ENCODE measurements around the gene SAGE1.
"Not testable (repeated sequence)": the region's sequence is repeated elsewhere in the genome, so short reads cannot be mapped to it uniquely, and the experiment has no call there.

Gene SAGE1

DNA sequence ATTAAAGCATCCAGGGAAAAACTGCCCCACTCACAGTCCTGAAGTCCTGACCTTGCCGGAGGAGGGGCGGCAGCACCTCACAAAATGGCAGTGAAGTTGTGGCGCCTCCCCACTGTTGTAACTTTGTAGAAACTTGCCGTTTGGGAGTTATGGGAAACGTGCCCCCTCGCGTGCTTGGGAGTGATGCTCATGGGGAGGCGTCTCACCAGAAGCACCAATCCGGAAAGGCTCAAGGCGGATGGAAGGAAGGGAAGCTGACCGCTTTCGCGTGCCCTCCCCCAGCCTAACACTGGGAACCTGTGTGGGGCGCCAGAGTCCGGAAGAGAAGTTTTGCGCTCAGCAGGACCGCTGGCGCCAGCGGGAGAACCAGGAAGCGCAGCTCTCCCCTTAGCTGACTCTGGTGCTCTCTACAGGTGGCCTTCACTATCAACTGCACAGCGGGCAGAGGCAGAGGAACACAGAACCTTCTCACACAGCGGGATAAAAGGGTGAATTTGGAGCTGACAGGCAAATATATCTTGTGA is at the start of gene SAGE1, which contains the start of gene CT45A10:
Gene SAGE1 (plus strand): TSS at position 423 of the 524 bp plus-strand sequence. CDS start 2,527 bp downstream, outside the sequence.
Gene CT45A10 (minus strand): TSS at position 151 of the 524 bp plus-strand sequence. CDS start 8,100 bp downstream, outside the sequence.
- Histone ChIP-seq H4K20me1 (no peaks in the 10 kb centered on the region), H3K4me3 (no peak within 1 kb of the TSS), H3K27ac (no peak within 1 kb of the TSS), H3K36me3 (no peaks in the 10 kb centered on the region), H3K4me1 (no peaks in the 10 kb centered on the region), H3K9ac (no peak within 1 kb of the TSS), H3K27me3 (peaks cover 44% of the 10 kb centered on the region), H3K9me3 (no peaks in the 10 kb centered on the region), H3K4me2 (no peak within 1 kb of the TSS)
- TF ChIP-seq Cebpa-rat (IDR thresholded peaks at IDR 0.05): no peak

GRCh38 chrX:135854438-135854837 is 39.1 kb upstream of the SAGE1 start, which contains the start of gene CT45A8:
TSS of gene CT45A8 (minus strand) at chrX:135854538. CDS start at chrX:135850783, 3,755 bp downstream.
- not testable (repeated sequence) for H3K27me3 ChIP-seq, H3K4me2 ChIP-seq, H3K9me3 ChIP-seq, H4K20me1 ChIP-seq, H3K27ac ChIP-seq, H3K9ac ChIP-seq, H3K4me1 ChIP-seq, H3K4me3 ChIP-seq, H3K36me3 ChIP-seq

GRCh38 chrX:135871712-135872111 is 21.8 kb upstream of the SAGE1 start, which contains the start of gene CT45A9:
TSS of gene CT45A9 (minus strand) at chrX:135871812. CDS start at chrX:135868061, 3,751 bp downstream.
- not testable (repeated sequence) for H3K36me3 ChIP-seq, H3K4me3 ChIP-seq, H3K4me1 ChIP-seq, H3K9me3 ChIP-seq, H3K9ac ChIP-seq, H3K27me3 ChIP-seq, H3K27ac ChIP-seq, H3K4me2 ChIP-seq, H4K20me1 ChIP-seq

GRCh38 chrX:135882741-135883140 is 10.8 kb upstream of the SAGE1 start:
- not testable (repeated sequence) for H3K36me3 ChIP-seq, H4K20me1 ChIP-seq, H3K4me3 ChIP-seq, H3K27me3 ChIP-seq, H3K9ac ChIP-seq, H3K27ac ChIP-seq, H3K9me3 ChIP-seq, H3K4me1 ChIP-seq, H3K4me2 ChIP-seq

GRCh38 chrX:135888230-135888629 is 5.3 kb upstream of the SAGE1 start:
- not testable (repeated sequence) for H3K4me3 ChIP-seq, H4K20me1 ChIP-seq, H3K27ac ChIP-seq, H3K4me1 ChIP-seq, H3K9me3 ChIP-seq, H3K9ac ChIP-seq, H3K4me2 ChIP-seq, H3K36me3 ChIP-seq
- peaks cover 26% of the 10 kb centered on the region for H3K27me3 ChIP-seq

DNA sequence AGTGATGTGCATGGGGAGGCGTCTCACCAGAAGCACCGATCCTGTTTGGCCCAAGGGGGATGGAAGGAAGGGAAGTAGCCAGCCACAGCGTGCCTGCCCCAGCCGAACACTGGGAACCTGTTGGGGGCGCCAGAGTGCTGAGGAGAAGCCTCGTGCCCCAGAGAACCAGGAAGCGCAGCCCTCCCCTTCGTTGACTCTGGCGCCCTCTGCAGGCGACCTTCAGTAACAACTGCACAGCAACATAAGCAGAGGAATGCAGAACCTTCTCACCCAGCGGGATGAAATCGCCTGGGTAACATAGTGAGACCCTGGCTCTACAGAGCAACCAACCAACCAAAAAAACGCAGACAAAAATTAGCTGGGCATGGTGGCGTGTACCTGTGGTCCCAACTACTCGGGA is 4.5 kb upstream of the SAGE1 start:
- not testable (repeated sequence) for H3K4me3 ChIP-seq, H4K20me1 ChIP-seq

GRCh38 chrX:135890087-135890585 is 3.4 kb upstream of the SAGE1 start:
- Histone ChIP-seq H3K9me3 (no peaks in the 10 kb centered on the region), H3K4me2 (no peak overlapping the region), H3K4me1 (no peaks in the 10 kb centered on the region), H3K27me3 (peaks cover 31% of the 10 kb centered on the region), H3K36me3 (no peaks in the 10 kb centered on the region), H3K4me3 (no peak overlapping the region), H3K9ac (no peak overlapping the region), H3K27ac (no peak overlapping the region), H4K20me1 (no peaks in the 10 kb centered on the region)
- TF ChIP-seq Cebpa-rat (IDR thresholded peaks at IDR 0.05): no peak

More for the DNA sequence above, 4.5 kb upstream of the SAGE1 start:
- H3K36me3 ChIP-seq, H3K27ac ChIP-seq, H3K9me3 ChIP-seq, H3K4me2 ChIP-seq, H3K9ac ChIP-seq, H3K4me1 ChIP-seq: not testable (repeated sequence)
- H3K27me3 ChIP-seq: peaks cover 31% of the 10 kb centered on the region

- no peaks in the 10 kb centered on the region for H4K20me1 ChIP-seq
- no peak overlapping the region for H3K4me2 ChIP-seq
- H3K27ac ChIP-seq: no peak overlapping the region
- H3K36me3 ChIP-seq: no peaks in the 10 kb centered on the region
- H3K4me3 ChIP-seq: no peak overlapping the region
- H3K9me3 ChIP-seq: no peaks in the 10 kb centered on the region
- peaks cover 44% of the 10 kb centered on the region for H3K27me3 ChIP-seq
- no peak for TF ChIP-seq Cebpa-rat (IDR thresholded peaks at IDR 0.05)
- no peaks in the 10 kb centered on the region for H3K4me1 ChIP-seq
- no peak overlapping the region for H3K9ac ChIP-seq
These were observed 735 bp upstream of the SAGE1 start for GRCh38 chrX:135892781-135893180.

DNA sequence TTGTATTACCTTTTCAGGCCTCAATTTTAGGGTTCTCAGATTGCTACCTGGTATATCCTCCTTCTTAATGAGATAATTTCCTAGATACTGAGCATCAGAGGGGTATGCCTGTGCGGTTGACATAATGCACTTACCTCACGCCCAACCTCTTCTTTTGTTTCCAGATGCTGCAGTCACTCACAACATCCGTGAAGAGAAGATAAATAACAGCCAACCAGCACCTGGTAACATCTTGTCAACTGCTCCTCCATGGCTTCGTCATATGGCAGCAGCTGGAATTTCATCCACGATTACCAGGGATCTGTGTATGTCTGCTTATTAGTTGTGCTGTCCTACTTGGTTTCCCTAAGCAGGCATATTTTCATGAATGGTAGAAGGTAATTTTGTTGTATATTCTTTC is 16.7 kb downstream of the SAGE1 start:
- Histone ChIP-seq H3K9ac (no peak overlapping the region), H3K27ac (no peak overlapping the region), H3K4me3 (no peak overlapping the region), H3K9me3 (no peaks in the 10 kb centered on the region), H3K27me3 (peaks cover 82% of the 10 kb centered on the region), H3K4me1 (no peaks in the 10 kb centered on the region), H4K20me1 (no peaks in the 10 kb centered on the region), H3K36me3 (no peaks in the 10 kb centered on the region), H3K4me2 (no peak overlapping the region)
- TF ChIP-seq Cebpa-rat (IDR thresholded peaks at IDR 0.05): no peak

DNA sequence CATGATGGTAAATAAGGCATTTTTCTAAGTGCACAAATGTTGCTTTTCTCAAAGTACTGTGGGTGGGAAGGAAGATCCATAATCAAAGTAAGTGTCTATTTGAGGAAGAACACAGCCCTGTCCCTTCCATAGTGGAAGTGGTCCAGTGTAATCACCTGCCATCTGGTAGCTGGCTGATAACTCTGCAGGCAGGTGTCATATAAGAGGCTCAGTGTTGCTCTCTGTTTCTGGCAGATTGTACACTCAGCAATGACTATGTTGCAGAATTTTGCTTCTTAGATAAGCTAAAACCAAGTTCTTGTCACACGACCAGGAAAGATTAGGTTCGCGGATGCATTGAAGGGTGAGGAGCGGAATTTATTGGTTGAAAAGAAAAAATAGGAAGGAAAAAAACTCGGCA is 20.9 kb downstream of the SAGE1 start:
- Histone ChIP-seq H3K36me3 (no peaks in the 10 kb centered on the region), H3K27ac (no peak overlapping the region), H3K27me3 (peaks cover 86% of the 10 kb centered on the region), H4K20me1 (no peaks in the 10 kb centered on the region), H3K9ac (no peak overlapping the region), H3K9me3 (no peaks in the 10 kb centered on the region), H3K4me3 (no peak overlapping the region), H3K4me1 (no peaks in the 10 kb centered on the region), H3K4me2 (no peak overlapping the region)
- TF ChIP-seq Cebpa-rat (IDR thresholded peaks at IDR 0.05): no peak

- H3K36me3 ChIP-seq, H3K9me3 ChIP-seq, H3K9ac ChIP-seq, H4K20me1 ChIP-seq, H3K4me1 ChIP-seq, H3K4me2 ChIP-seq, H3K4me3 ChIP-seq, H3K27ac ChIP-seq: not testable (repeated sequence)
- peaks cover 87% of the 10 kb centered on the region for H3K27me3 ChIP-seq
These were observed 27.0 kb downstream of the SAGE1 start for GRCh38 chrX:135920516-135920915.

All from BLaER1 (cell line).